ENCODE results near the gene PRKCH.

Gene PRKCH

GRCh38 chr14:61472801-61473376, 151.5 kb downstream of the PRKCH start:
- no peaks in the 10 kb centered on the region for H3K9me2 ChIP-seq (replicated peaks; ENCODE audit: low read depth, low read length)
- peak overlapping the region; percentile 88 for H3K4me2 ChIP-seq (ENCODE audit: low read depth, low read length, poor library complexity, severe bottlenecking)
- peak overlapping the region; percentile 58 for H3K9ac ChIP-seq (ENCODE audit: low read depth, low read length, poor library complexity, severe bottlenecking)
- peaks cover 12% of the 10 kb centered on the region for H4K20me1 ChIP-seq (ENCODE audit: insufficient read depth, low read length, poor library complexity, severe bottlenecking)
- peaks cover 24% of the 10 kb centered on the region for H3F3A ChIP-seq (ENCODE audit: low read depth)
- TF ChIP-seq CTCF (conservative IDR thresholded peaks at IDR 0.05; ENCODE audit: low read length) (no peak), EZH2phosphoT487 (IDR thresholded peaks at IDR 0.05; ENCODE audit: borderline replicate concordance) (no peak)
- peaks cover 61% of the 10 kb centered on the region for H3K79me2 ChIP-seq (ENCODE audit: insufficient read depth, low read length)
- H3K9me3 ChIP-seq (ENCODE audit: insufficient read depth, low read depth, low read length) = no peaks in the 10 kb centered on the region
- no peak overlapping the region for H2AFZ ChIP-seq (ENCODE audit: low read length)
- H3K4me1 ChIP-seq (ENCODE audit: insufficient read depth, low read length, poor library complexity, severe bottlenecking) = peaks cover 85% of the 10 kb centered on the region
- H3K27me3 ChIP-seq (ENCODE audit: insufficient read depth, low read length, poor library complexity, severe bottlenecking) = no peaks in the 10 kb centered on the region
- H3K4me3 ChIP-seq (ENCODE audit: low read length, poor library complexity, severe bottlenecking) = peak overlapping the region; percentile 64
- peaks cover 13% of the 10 kb centered on the region; the same call in 1 of the 2 replicates for H3K36me3 ChIP-seq (ENCODE audit: insufficient read depth, low read length)

- peaks cover 12% of the 10 kb centered on the region for H4K20me1 ChIP-seq (ENCODE audit: insufficient read depth, low read length, poor library complexity, severe bottlenecking)
- H3K4me1 ChIP-seq (ENCODE audit: insufficient read depth, low read length, poor library complexity, severe bottlenecking) = peaks cover 75% of the 10 kb centered on the region
- no peaks in the 10 kb centered on the region for H3K9me2 ChIP-seq (replicated peaks; ENCODE audit: low read depth, low read length)
- H3K36me3 ChIP-seq (ENCODE audit: insufficient read depth, low read length) = peaks cover 16% of the 10 kb centered on the region; the same call in 1 of the 2 replicates
- no peak overlapping the region for H2AFZ ChIP-seq (ENCODE audit: low read length)
- H3K27me3 ChIP-seq (ENCODE audit: insufficient read depth, low read length, poor library complexity, severe bottlenecking) = no peaks in the 10 kb centered on the region
- H3K9ac ChIP-seq (ENCODE audit: low read depth, low read length, poor library complexity, severe bottlenecking) = no peak overlapping the region
- H3K9me3 ChIP-seq (ENCODE audit: insufficient read depth, low read depth, low read length) = no peaks in the 10 kb centered on the region
- peaks cover 52% of the 10 kb centered on the region for H3K79me2 ChIP-seq (ENCODE audit: insufficient read depth, low read length)
- peak overlapping the region; percentile 88 for H3K4me2 ChIP-seq (ENCODE audit: low read depth, low read length, poor library complexity, severe bottlenecking)
- H3K4me3 ChIP-seq (ENCODE audit: low read length, poor library complexity, severe bottlenecking) = peak overlapping the region; percentile 15
- TF ChIP-seq EZH2phosphoT487 (IDR thresholded peaks at IDR 0.05; ENCODE audit: borderline replicate concordance) (no peak), CTCF (conservative IDR thresholded peaks at IDR 0.05; ENCODE audit: low read length) (no peak)
- peaks cover 24% of the 10 kb centered on the region for H3F3A ChIP-seq (ENCODE audit: low read depth)
Measured at GRCh38 chr14:61474015-61474414, 152.6 kb downstream of the PRKCH start.

- peaks cover 48% of the 10 kb centered on the region for H3K79me2 ChIP-seq (ENCODE audit: insufficient read depth, low read length)
- peaks cover 69% of the 10 kb centered on the region for H3K4me1 ChIP-seq (ENCODE audit: insufficient read depth, low read length, poor library complexity, severe bottlenecking)
- TF ChIP-seq CTCF (conservative IDR thresholded peaks at IDR 0.05; ENCODE audit: low read length) = no peak
- no peak for TF ChIP-seq EZH2phosphoT487 (IDR thresholded peaks at IDR 0.05; ENCODE audit: borderline replicate concordance)
- no peak overlapping the region for H2AFZ ChIP-seq (ENCODE audit: low read length)
- H3K9me2 ChIP-seq (replicated peaks; ENCODE audit: low read depth, low read length) = no peaks in the 10 kb centered on the region
- no peak overlapping the region for H3K9ac ChIP-seq (ENCODE audit: low read depth, low read length, poor library complexity, severe bottlenecking)
- no peak overlapping the region for H3K4me2 ChIP-seq (ENCODE audit: low read depth, low read length, poor library complexity, severe bottlenecking)
- no peak overlapping the region for H3K4me3 ChIP-seq (ENCODE audit: low read length, poor library complexity, severe bottlenecking)
- peaks cover 12% of the 10 kb centered on the region for H4K20me1 ChIP-seq (ENCODE audit: insufficient read depth, low read length, poor library complexity, severe bottlenecking)
- H3K27me3 ChIP-seq (ENCODE audit: insufficient read depth, low read length, poor library complexity, severe bottlenecking) = no peaks in the 10 kb centered on the region
- H3K9me3 ChIP-seq (ENCODE audit: insufficient read depth, low read depth, low read length) = no peaks in the 10 kb centered on the region
- peaks cover 24% of the 10 kb centered on the region for H3F3A ChIP-seq (ENCODE audit: low read depth)
- H3K36me3 ChIP-seq (ENCODE audit: insufficient read depth, low read length) = peaks cover 16% of the 10 kb centered on the region; the same call in 1 of the 2 replicates
Measured at GRCh38 chr14:61474701-61475100, 153.3 kb downstream of the PRKCH start.

Data from Loucy (cell line).